HEK293T (cell line): Measurements from ENCODE around the gene CA14.
A peak's percentile ranks its signal among the peaks of the same experiment; 100 is the strongest.

Experiments used
- CTCF ChIA-PET: fragments of 350-600 bp; formaldehyde crosslinking; extraction: SDS; loops from one replicate; lab custom pipeline; 2021; ENCODE audit warnings: antibody characterized with exemption, inconsistent platforms; lab: Yijun Ruan, JAX
- POLR2A ChIA-PET: fragments of 350-600 bp; formaldehyde crosslinking; extraction: SDS; loops from one replicate; lab custom pipeline; 2020; ENCODE audit warnings: antibody characterized with exemption, inconsistent platforms; lab: Yijun Ruan, JAX
- DNase-seq: peaks from one replicate; pipeline ENCODE4 v3.0.0; 2012; ENCODE audit warnings: mixed read lengths; ENCODE audit errors: extremely low spot score
- ARNT ChIP-seq: fragments of 450-650 bp; IDR thresholded peaks from 2 replicates; pipeline ENCODE4 v1.6.1; 2017; ENCODE audit warnings: mild to moderate bottlenecking
- BHLHE40 ChIP-seq: fragments of 450-650 bp; IDR thresholded peaks from 2 replicates; pipeline ENCODE4 v1.6.1; 2016; ENCODE audit warnings: mild to moderate bottlenecking, moderate library complexity, borderline replicate concordance
- CTBP1 ChIP-seq: fragments of 450-650 bp; IDR thresholded peaks from 2 replicates; pipeline ENCODE4 v1.6.1; 2016; ENCODE audit warnings: borderline replicate concordance
- ELF4 ChIP-seq: fragments of 450-650 bp; IDR thresholded peaks from 2 replicates; pipeline ENCODE4 v1.6.1; 2017; ENCODE audit warnings: antibody characterized with exemption
- FOXA1 ChIP-seq: fragments of 450-650 bp; IDR thresholded peaks from 2 replicates; pipeline ENCODE4 v1.6.1; 2016; ENCODE audit warnings: mild to moderate bottlenecking
- FOXK2 ChIP-seq: fragments of 450-650 bp; IDR thresholded peaks from 2 replicates; pipeline ENCODE4 v1.6.1; 2016; ENCODE audit warnings: mild to moderate bottlenecking
- FOXM1 ChIP-seq: fragments of 450-650 bp; IDR thresholded peaks from 2 replicates; pipeline ENCODE4 v1.6.1; 2017; ENCODE audit warnings: mild to moderate bottlenecking, borderline replicate concordance
- HDGF ChIP-seq: fragments of 450-650 bp; IDR thresholded peaks from 2 replicates; pipeline ENCODE4 v1.6.1; 2017; ENCODE audit warnings: antibody characterized with exemption, borderline replicate concordance
- L3MBTL2 ChIP-seq: fragments of 450-650 bp; conservative IDR thresholded peaks from 2 replicates; pipeline ENCODE4 v1.6.1; 2016; ENCODE audit warnings: mild to moderate bottlenecking
- LEF1 ChIP-seq: fragments of 450-650 bp; IDR thresholded peaks from 2 replicates; pipeline ENCODE4 v1.6.1; 2017; ENCODE audit warnings: mild to moderate bottlenecking, borderline replicate concordance
- NFRKB ChIP-seq: fragments of 450-650 bp; IDR thresholded peaks from 2 replicates; pipeline ENCODE4 v1.6.1; 2016; ENCODE audit warnings: mild to moderate bottlenecking, moderate library complexity
- PKNOX1 ChIP-seq: fragments of 450-650 bp; IDR thresholded peaks from 2 replicates; pipeline ENCODE4 v1.6.1; 2016
- SP1 ChIP-seq: fragments of 450-650 bp; IDR thresholded peaks from 2 replicates; pipeline ENCODE4 v1.6.1; 2017
- SUZ12 ChIP-seq: fragments of 450-650 bp; IDR thresholded peaks from 2 replicates; pipeline ENCODE4 v1.6.1; 2016; ENCODE audit warnings: mild to moderate bottlenecking
- TARDBP ChIP-seq: fragments of 450-650 bp; IDR thresholded peaks from 2 replicates; pipeline ENCODE4 v1.6.1; 2016
- ZNF384 ChIP-seq: fragments of 450-650 bp; IDR thresholded peaks from 2 replicates; pipeline ENCODE4 v1.6.1; 2016

Gene CA14

GRCh38 chr1:150283260-150283659 lies 25.7 kb downstream of the CA14 start:
- CTCF ChIA-PET, result interaction anchor here (0.6 to 0.8 kb wide), 2 partner anchors 27 to 85 kb away, joined by 3 to 5 read pairs; no protein-coding TSS in a partner anchor
- no peak for DNase-seq
- POLR2A ChIA-PET, result no interaction called here
- TF ChIP-seq FOXM1 (no peak), PKNOX1 (no peak), ELF4 (no peak), SUZ12 (no peak), CTBP1 (no peak), FOXK2 (no peak), HDGF (no peak)

DNA sequence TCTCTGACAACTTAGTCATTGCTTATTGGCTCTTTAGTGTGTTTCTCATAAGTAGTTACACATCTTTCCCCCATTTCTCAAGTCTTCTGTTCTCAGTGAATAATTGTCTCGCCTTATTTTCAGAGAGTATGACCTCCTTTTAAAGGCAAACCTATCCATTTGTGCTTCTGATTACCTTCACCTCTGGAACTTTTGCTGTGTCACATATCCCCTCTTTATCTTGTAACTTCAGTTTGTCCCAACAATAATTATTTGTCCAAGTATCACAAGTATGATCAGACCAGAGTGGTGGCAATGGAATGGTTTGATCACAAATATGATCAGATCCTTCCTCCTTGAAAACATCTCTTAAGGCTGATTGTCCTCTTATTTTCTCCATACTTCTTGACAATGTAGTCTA lies 30.8 kb downstream of the CA14 start:
- TF ChIP-seq TARDBP (no peak), BHLHE40 (no peak), FOXK2 (no peak), L3MBTL2 (no peak), ARNT (no peak), FOXM1 (no peak), SP1 (no peak), LEF1 (no peak), CTBP1 (no peak), PKNOX1 (no peak)
- ChIA-PET CTCF (no interaction called here), POLR2A (interaction anchor here (1.4 to 1.6 kb wide), 2 partner anchors 33 kb away, joined by 3 to 4 read pairs; partner anchors contain the start of gene PRPF3)
- DNase-seq, result no peak

GRCh38 chr1:150288822-150289221 lies 31.2 kb downstream of the CA14 start:
- CTCF ChIA-PET, result no interaction called here
- no peak for TF ChIP-seq HDGF
- TF ChIP-seq L3MBTL2, result no peak
- TF ChIP-seq TARDBP, result no peak
- TF ChIP-seq NFRKB, result no peak
- no peak for TF ChIP-seq FOXM1
- no peak for TF ChIP-seq SP1
- no peak for TF ChIP-seq PKNOX1
- TF ChIP-seq CTBP1, result no peak
- DNase-seq, result no peak
- POLR2A ChIA-PET, result interaction anchor here (1.6 kb wide), 1 partner anchor 33 kb away, joined by 3 read pairs; the partner anchor contains the start of gene PRPF3

DNA sequence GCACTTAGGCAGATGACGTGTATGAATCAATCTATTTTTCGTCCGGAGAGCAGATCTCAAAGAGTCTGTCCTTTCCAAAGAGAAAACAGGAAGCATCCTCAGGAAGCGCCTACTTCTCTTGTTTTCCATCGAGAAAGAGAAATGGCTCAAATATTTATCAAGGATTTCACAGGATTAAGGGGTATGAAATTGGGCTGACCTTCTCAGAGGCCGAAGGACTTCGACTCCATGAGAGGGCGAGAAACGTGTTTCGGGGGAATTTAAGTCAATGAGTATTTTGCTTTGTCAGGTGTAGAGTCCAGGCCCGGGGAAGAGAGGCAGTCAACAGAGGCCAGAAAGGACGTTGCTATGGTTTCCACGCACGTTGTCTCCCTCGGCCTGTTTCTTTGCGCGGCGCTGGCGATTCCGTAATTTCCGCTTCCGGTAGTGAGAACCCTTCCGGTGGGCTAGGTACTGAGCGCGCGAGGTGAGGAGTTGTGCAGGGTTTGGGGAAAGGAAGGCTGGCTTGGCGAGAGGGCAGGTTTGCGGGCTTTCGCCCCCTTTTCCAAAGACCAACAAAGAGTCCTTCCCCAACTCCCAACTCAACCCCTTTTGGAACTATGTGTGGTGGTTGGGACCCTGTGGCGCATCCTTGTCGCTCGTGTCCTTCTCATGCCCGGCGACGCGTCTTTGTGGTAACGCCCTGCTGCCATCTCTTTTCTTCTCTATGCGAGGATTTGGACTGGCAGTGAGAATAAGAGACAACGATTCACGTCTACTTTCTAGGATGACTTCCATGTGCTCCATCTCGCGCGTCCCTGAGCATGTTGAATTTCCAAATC lies 36.1 kb downstream of the CA14 start, which contains the start of gene MRPS21:
MRPS21 (plus strand) TSS at position 429 of the 821 bp plus-strand sequence. CDS start 506 bp downstream, outside the sequence.
- POLR2A ChIA-PET, result no interaction called here
- CTCF ChIA-PET, result no interaction called here

DNA sequence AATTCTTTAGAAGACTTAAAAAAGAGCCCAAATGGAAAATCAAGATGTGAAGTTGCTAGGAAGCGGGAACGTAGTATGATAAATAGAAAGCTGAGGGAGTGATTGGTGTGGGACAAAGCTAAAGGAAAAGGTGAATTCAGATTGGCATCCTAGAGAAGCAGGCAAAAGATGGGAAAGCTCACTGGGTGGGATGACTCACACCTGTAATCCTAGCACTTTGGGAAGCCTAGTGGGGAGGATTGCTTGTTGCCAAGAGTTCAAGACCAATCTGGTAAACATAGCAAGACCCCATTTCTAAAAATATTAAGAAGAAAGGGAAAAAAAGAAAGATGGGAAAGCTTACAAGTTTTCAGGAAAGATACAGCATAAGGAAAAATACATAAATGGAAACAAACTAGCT lies 37.9 kb downstream of the CA14 start:
- TF ChIP-seq NFRKB (no peak), SP1 (no peak), FOXK2 (no peak), ARNT (no peak), ELF4 (no peak), ZNF384 (no peak), FOXM1 (no peak), LEF1 (no peak), BHLHE40 (no peak), TARDBP (no peak), SUZ12 (no peak), CTBP1 (no peak)
- no peak for DNase-seq
- POLR2A ChIA-PET, result interaction anchor here (0.8 to 1.6 kb wide), 4 partner anchors 8 to 35 kb away, joined by 3 to 4 read pairs (median 4); partner anchors contain the start of gene C1orf54
- CTCF ChIA-PET, result no interaction called here

More for the DNA sequence above, 36.1 kb downstream of the CA14 start, which contains the start of gene MRPS21:
- DNase-seq, result peak; percentile 96
- TF ChIP-seq HDGF (no peak), FOXM1 (no peak), L3MBTL2 (peak; percentile 90), ZNF384 (no peak), FOXA1 (no peak), SUZ12 (no peak), ELF4 (peak; percentile 35; the same call in 1 of the 2 replicates), FOXK2 (no peak)

- no peak for DNase-seq
- POLR2A ChIA-PET, result no interaction called here
- TF ChIP-seq PKNOX1 (no peak), HDGF (no peak), ARNT (no peak), SP1 (no peak), TARDBP (no peak), FOXM1 (no peak), CTBP1 (no peak)
- CTCF ChIA-PET, result no interaction called here
Measured at GRCh38 chr1:150299716-150300115, 42.1 kb downstream of the CA14 start.
